Measurements from ENCODE around the gene RORC. TPM values are rescaled to one million over a fixed set of nuclear protein-coding genes. Genes with fewer than 3 reads are reported as not detected.

Gene RORC
- polyA plus RNA-seq, 1 of the 3 experiments (the other 2 are of a cell fraction), result not detected

GRCh38 chr1:151829352-151830046 is 2.1 kb downstream of the RORC start:
- Histone ChIP-seq H2AFZ (ENCODE audit: low read depth) (no peak overlapping the region), H4K20me1 (ENCODE audit: insufficient read depth) (no peaks in the 10 kb centered on the region), H3K36me3 (replicated peaks in 1 of 2; ENCODE audit: control insufficient read depth in 1 of 2, insufficient read depth in 2 of 2, low read length in 1 of 2) (no peaks in the 10 kb centered on the region), H3K79me2 (ENCODE audit: insufficient read depth) (no peaks in the 10 kb centered on the region), H3K9me2 (no peaks in the 10 kb centered on the region), H3K4me1 (ENCODE audit: control insufficient read depth in 1 of 2, insufficient read depth in 2 of 2, low read depth in 1 of 2, low read length in 1 of 2) (peaks cover 0 to 51% of the 10 kb centered on the region in 2 experiments; a peak in 1 of 4 replicates), H3K4me2 (no peak overlapping the region), H3K9ac (no peak overlapping the region), H3K9me3 (no peaks in the 10 kb centered on the region), H3K4me3 (ENCODE audit: low read depth in 2 of 2, low read length in 1 of 2) (no peak overlapping the region), H3F3A (replicated peaks; ENCODE audit: insufficient read depth) (no peaks in the 10 kb centered on the region), H3K27ac (ENCODE audit: low read depth in 2 of 2, low read length in 1 of 2) (peak overlapping the region in 1 of 2 experiments; percentile 57; a peak in 1 of 4 replicates), H3K27me3 (ENCODE audit: insufficient read depth) (no peaks in the 10 kb centered on the region)
- ChIA-PET POLR2A (interaction anchor here (0.6 to 1.0 kb wide), 2 partner anchors 9 to 114 kb away, joined by 3 read pairs; no protein-coding TSS in a partner anchor), CTCF (interaction anchor here (1.4 to 1.5 kb wide), 2 partner anchors 11 to 31 kb away, joined by 3 to 4 read pairs; no protein-coding TSS in a partner anchor)
- DNase-seq, result no peak
- 72% methylated on average over 4 of the region's 4 CpGs for WGBS (ENCODE audit: low lambda C conversion rate)
- TF ChIP-seq MAX (IDR thresholded peaks at IDR 0.05; ENCODE audit: low read depth) (no peak), SMC3 (IDR thresholded peaks at IDR 0.05; ENCODE audit: low read depth, low read length) (no peak), RXRA (IDR thresholded peaks at IDR 0.05; ENCODE audit: borderline replicate concordance, low read depth) (no peak), CHD2 (IDR thresholded peaks at IDR 0.05; ENCODE audit: low read length, partially characterized antibody) (no peak), EP300 (IDR thresholded peaks at IDR 0.05; ENCODE audit: borderline replicate concordance in 1 of 2, low read depth in 1 of 2, low read length in 1 of 2) (no peak), POLR2AphosphoS5 (IDR thresholded peaks at IDR 0.05; ENCODE audit: low read depth, low read length) (no peak), YY1 (IDR thresholded peaks at IDR 0.05; ENCODE audit: low read depth) (no peak), NFIC (IDR thresholded peaks at IDR 0.05; ENCODE audit: borderline replicate concordance) (no peak), FOSL2 (IDR thresholded peaks at IDR 0.05; ENCODE audit: borderline replicate concordance, low read depth) (no peak)
- TF ChIP-seq, protein P1, sequence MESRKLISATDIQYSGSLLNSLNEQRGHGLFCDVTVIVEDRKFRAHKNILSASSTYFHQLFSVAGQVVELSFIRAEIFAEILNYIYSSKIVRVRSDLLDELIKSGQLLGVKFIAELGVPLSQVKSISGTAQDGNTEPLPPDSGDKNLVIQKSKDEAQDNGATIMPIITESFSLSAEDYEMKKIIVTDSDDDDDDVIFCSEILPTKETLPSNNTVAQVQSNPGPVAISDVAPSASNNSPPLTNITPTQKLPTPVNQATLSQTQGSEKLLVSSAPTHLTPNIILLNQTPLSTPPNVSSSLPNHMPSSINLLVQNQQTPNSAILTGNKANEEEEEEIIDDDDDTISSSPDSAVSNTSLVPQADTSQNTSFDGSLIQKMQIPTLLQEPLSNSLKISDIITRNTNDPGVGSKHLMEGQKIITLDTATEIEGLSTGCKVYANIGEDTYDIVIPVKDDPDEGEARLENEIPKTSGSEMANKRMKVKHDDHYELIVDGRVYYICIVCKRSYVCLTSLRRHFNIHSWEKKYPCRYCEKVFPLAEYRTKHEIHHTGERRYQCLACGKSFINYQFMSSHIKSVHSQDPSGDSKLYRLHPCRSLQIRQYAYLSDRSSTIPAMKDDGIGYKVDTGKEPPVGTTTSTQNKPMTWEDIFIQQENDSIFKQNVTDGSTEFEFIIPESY (IDR thresholded peaks at IDR 0.05; ENCODE audit: borderline replicate concordance, low read depth), result no peak
- TF ChIP-seq, protein P2, sequence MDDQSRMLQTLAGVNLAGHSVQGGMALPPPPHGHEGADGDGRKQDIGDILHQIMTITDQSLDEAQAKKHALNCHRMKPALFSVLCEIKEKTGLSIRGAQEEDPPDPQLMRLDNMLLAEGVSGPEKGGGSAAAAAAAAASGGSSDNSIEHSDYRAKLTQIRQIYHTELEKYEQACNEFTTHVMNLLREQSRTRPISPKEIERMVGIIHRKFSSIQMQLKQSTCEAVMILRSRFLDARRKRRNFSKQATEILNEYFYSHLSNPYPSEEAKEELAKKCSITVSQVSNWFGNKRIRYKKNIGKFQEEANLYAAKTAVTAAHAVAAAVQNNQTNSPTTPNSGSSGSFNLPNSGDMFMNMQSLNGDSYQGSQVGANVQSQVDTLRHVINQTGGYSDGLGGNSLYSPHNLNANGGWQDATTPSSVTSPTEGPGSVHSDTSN (IDR thresholded peaks at IDR 0.05), result no peak
- TF ChIP-seq, protein P3, sequence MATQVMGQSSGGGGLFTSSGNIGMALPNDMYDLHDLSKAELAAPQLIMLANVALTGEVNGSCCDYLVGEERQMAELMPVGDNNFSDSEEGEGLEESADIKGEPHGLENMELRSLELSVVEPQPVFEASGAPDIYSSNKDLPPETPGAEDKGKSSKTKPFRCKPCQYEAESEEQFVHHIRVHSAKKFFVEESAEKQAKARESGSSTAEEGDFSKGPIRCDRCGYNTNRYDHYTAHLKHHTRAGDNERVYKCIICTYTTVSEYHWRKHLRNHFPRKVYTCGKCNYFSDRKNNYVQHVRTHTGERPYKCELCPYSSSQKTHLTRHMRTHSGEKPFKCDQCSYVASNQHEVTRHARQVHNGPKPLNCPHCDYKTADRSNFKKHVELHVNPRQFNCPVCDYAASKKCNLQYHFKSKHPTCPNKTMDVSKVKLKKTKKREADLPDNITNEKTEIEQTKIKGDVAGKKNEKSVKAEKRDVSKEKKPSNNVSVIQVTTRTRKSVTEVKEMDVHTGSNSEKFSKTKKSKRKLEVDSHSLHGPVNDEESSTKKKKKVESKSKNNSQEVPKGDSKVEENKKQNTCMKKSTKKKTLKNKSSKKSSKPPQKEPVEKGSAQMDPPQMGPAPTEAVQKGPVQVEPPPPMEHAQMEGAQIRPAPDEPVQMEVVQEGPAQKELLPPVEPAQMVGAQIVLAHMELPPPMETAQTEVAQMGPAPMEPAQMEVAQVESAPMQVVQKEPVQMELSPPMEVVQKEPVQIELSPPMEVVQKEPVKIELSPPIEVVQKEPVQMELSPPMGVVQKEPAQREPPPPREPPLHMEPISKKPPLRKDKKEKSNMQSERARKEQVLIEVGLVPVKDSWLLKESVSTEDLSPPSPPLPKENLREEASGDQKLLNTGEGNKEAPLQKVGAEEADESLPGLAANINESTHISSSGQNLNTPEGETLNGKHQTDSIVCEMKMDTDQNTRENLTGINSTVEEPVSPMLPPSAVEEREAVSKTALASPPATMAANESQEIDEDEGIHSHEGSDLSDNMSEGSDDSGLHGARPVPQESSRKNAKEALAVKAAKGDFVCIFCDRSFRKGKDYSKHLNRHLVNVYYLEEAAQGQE (IDR thresholded peaks at IDR 0.05; ENCODE audit: low read depth, low read length), result no peak

Measured in SK-N-SH (cell line).